Astrocyte (in vitro differentiated cells and primary cell): ENCODE measurements around the gene GALK2.

Source experiments
- CTCF ChIP-seq: IDR thresholded peaks from 2 replicates; pipeline ENCODE4 v1.5.1; 2011; ENCODE audit warnings: low read depth, mild to moderate bottlenecking, inconsistent platforms, low read length, moderate library complexity; ENCODE audit not compliant: insufficient read depth
- EZH2 ChIP-seq: IDR thresholded peaks from 2 replicates; pipeline ENCODE4 v1.6.1; 2012; ENCODE audit warnings: mild to moderate bottlenecking, low read length, inconsistent platforms; ENCODE audit not compliant: insufficient read depth

- TF ChIP-seq CTCF (no peak), EZH2 (no peak)
Measured at GRCh38 chr15:49155110-49155833, 14.8 kb upstream of the GALK2 start, which contains the start of gene COPS2.
